Measurements from ENCODE around the gene RET. TPM values are rescaled to one million over a fixed set of nuclear protein-coding genes. Genes with fewer than 3 reads are reported as not detected.
A peak's percentile ranks its signal among the peaks of the same experiment; 100 is the strongest.

RET gene
- total RNA-seq, 2 donors from 2014 or later, result not detected

GRCh38 chr10:43049081-43049551 lies 27.8 kb upstream of the RET start:
- no peak overlapping the region for H3K27ac Mint-ChIP-seq
- DNase-seq (ENCODE audit: low spot score) (no peak), ATAC-seq (no peak)
- no peaks in the 10 kb centered on the region for H3K4me1 Mint-ChIP-seq (ENCODE audit: low read depth in 2 of 2)
- H3K36me3 Mint-ChIP-seq, result no peaks in the 10 kb centered on the region
- no peak overlapping the region for H3K4me3 Mint-ChIP-seq
- H3K27me3 Mint-ChIP-seq, result peaks cover 20% of the 10 kb centered on the region in 2 donors
- H3K9me3 Mint-ChIP-seq, result no peaks in the 10 kb centered on the region

GRCh38 chr10:43050011-43050410 lies 26.9 kb upstream of the RET start:
- no peak overlapping the region for H3K4me3 Mint-ChIP-seq
- peaks cover 20% of the 10 kb centered on the region in 2 donors for H3K27me3 Mint-ChIP-seq
- no peaks in the 10 kb centered on the region for H3K9me3 Mint-ChIP-seq
- no peak overlapping the region for H3K27ac Mint-ChIP-seq
- DNase-seq (ENCODE audit: low spot score), result no peak
- no peak for ATAC-seq
- no peaks in the 10 kb centered on the region for H3K36me3 Mint-ChIP-seq
- no peaks in the 10 kb centered on the region for H3K4me1 Mint-ChIP-seq (ENCODE audit: low read depth in 2 of 2)

GRCh38 chr10:43053825-43054224 lies 23.0 kb upstream of the RET start:
- Mint-ChIP-seq H3K4me3 (no peak overlapping the region), H3K36me3 (no peaks in the 10 kb centered on the region), H3K9me3 (no peaks in the 10 kb centered on the region), H3K27me3 (peaks cover 29 to 33% of the 10 kb centered on the region in 2 donors), H3K4me1 (ENCODE audit: low read depth in 2 of 2) (no peaks in the 10 kb centered on the region), H3K27ac (no peak overlapping the region)
- DNase-seq (ENCODE audit: low spot score), result peak; percentile 13
- no peak for ATAC-seq

GRCh38 chr10:43054593-43054992 lies 22.3 kb upstream of the RET start:
- peaks cover 29 to 33% of the 10 kb centered on the region in 2 donors for H3K27me3 Mint-ChIP-seq
- no peak for ATAC-seq
- no peaks in the 10 kb centered on the region for H3K9me3 Mint-ChIP-seq
- no peaks in the 10 kb centered on the region for H3K36me3 Mint-ChIP-seq
- H3K4me3 Mint-ChIP-seq, result no peak overlapping the region
- no peak overlapping the region for H3K27ac Mint-ChIP-seq
- H3K4me1 Mint-ChIP-seq (ENCODE audit: low read depth in 2 of 2), result no peaks in the 10 kb centered on the region
- DNase-seq (ENCODE audit: low spot score), result peak; percentile 34

- no peaks in the 10 kb centered on the region for H3K9me3 Mint-ChIP-seq
- H3K27ac Mint-ChIP-seq, result no peak overlapping the region
- H3K4me3 Mint-ChIP-seq, result no peak overlapping the region
- no peaks in the 10 kb centered on the region for H3K36me3 Mint-ChIP-seq
- no peaks in the 10 kb centered on the region for H3K4me1 Mint-ChIP-seq (ENCODE audit: low read depth in 2 of 2)
- DNase-seq (ENCODE audit: low spot score) (peak; percentile 8), ATAC-seq (no peak)
- peaks cover 26 to 28% of the 10 kb centered on the region in 2 donors for H3K27me3 Mint-ChIP-seq
These were observed 21.7 kb upstream of the RET start for GRCh38 chr10:43055217-43055616.

DNA sequence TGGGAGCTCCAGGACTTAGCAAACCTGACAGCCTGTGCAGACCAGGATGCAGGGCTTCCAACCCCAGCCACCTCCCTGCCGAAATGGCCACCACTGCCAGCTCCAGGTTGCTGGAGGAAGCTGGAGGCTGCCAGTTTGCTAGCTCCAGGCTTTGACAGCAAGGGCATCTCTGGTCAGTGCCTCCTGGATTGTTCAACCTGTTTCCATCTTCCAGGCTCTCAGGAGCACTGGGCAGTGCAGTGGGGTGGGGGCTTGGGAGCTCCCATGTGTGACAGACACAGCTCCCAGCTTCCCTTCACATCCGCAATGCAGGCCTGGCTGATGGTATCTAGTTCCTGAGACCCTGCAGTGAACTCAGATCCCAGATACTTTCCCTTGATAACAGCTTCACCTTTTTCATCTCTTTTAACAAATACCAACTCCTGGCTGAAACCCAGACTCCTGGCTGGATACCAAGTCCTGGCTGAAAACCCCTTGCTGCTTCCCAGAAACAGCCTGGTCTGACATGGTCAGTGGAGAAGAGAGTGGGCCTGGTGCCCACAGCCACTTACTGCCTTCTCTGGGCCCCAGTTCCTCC lies 20.8 kb upstream of the RET start:
- H3K36me3 Mint-ChIP-seq, result no peaks in the 10 kb centered on the region
- H3K4me1 Mint-ChIP-seq (ENCODE audit: low read depth in 2 of 2), result no peaks in the 10 kb centered on the region
- DNase-seq (ENCODE audit: low spot score) (peak; percentile 10), ATAC-seq (no peak)
- peaks cover 22 to 23% of the 10 kb centered on the region in 2 donors for H3K27me3 Mint-ChIP-seq
- H3K4me3 Mint-ChIP-seq, result no peak overlapping the region
- H3K27ac Mint-ChIP-seq, result no peak overlapping the region
- no peaks in the 10 kb centered on the region for H3K9me3 Mint-ChIP-seq

DNA sequence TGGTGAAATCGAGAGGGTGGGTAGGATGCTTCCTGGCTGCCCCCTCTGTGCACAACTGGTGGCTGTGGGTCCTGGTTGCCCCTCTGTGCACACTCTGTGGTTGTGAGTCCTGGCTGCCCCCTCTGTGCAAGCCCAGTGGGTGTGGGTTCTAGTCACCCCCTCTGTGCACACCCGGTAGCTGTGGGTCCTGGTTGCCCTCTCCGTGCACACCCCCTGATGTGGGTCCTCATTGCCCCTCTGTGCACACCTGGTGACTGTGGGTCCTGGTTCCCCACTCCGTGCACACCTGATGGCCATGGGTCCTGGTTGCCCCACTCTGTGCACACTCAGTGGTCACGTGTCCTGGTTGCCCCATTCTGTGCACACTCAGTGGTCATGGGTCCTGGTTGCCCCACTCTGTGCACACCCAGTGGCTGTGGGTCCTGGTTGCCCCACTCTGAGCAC lies 20.3 kb upstream of the RET start:
- DNase-seq (ENCODE audit: low spot score), result peak; percentile 26
- no peaks in the 10 kb centered on the region for H3K4me1 Mint-ChIP-seq (ENCODE audit: low read depth in 2 of 2)

DNA sequence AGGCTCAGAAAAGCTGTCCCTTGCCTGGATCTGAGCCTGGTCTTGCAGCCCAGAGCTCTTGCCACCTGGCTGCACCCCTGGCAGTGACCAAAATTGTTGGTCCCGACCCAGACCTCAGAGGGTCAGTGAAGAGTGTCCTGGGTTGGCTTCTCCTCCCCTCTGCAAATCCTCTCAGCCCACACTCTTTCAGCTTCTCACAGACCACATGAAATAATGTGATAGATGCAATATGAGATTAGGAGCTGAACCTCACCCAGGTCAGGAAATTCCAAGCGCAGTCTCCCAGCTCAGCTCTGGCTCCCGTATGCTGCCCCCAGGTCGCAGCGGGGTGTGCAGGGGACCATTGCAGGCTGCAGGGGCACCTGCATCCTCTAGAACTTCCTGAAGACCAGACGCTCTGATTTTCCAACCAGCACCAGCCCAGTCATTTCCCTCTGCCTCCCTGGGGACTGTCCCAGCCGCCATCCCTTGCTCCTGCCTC lies 19.6 kb upstream of the RET start:
- Mint-ChIP-seq H3K36me3 (no peaks in the 10 kb centered on the region), H3K27me3 (peaks cover 22 to 23% of the 10 kb centered on the region in 2 donors), H3K4me3 (no peak overlapping the region), H3K27ac (no peak overlapping the region), H3K4me1 (ENCODE audit: low read depth in 2 of 2) (no peaks in the 10 kb centered on the region), H3K9me3 (no peaks in the 10 kb centered on the region)
- no peak for ATAC-seq
- peak; percentile 45 for DNase-seq (ENCODE audit: low spot score)

More for the DNA sequence above, 20.3 kb upstream of the RET start:
- H3K4me3 Mint-ChIP-seq, result no peak overlapping the region
- no peaks in the 10 kb centered on the region for H3K36me3 Mint-ChIP-seq
- peaks cover 22 to 23% of the 10 kb centered on the region in 2 donors for H3K27me3 Mint-ChIP-seq
- H3K9me3 Mint-ChIP-seq, result no peaks in the 10 kb centered on the region
- no peak overlapping the region for H3K27ac Mint-ChIP-seq
- peak; percentile 49 to 50 for ATAC-seq

DNA sequence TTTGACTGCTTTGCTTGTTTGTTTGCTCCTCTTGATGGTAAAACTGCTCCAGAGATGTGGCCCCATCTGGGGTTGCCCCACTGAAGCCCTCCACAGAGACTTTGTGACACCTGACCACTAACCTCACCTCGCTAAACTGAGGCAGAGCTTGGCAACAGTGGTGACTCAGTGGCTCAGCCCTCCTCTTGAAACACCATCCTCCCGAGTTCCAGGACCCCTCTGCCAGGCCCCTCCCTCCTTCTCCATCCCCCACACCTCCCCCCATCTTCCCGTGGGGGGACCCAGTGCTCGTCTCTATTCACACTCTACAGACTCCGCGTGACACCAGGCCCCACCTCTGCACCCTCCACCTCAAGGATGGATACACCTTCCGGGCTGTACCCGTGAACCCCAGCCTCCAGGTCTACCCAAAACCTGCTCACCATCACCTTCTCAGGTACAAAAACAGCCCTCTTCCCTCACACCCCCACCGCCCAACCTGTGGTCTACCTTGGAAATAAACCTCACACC lies 19.0 kb upstream of the RET start:
- Mint-ChIP-seq H3K36me3 (no peaks in the 10 kb centered on the region), H3K27me3 (peaks cover 17 to 18% of the 10 kb centered on the region in 2 donors), H3K9me3 (no peaks in the 10 kb centered on the region), H3K4me1 (ENCODE audit: low read depth in 2 of 2) (no peaks in the 10 kb centered on the region), H3K27ac (no peak overlapping the region), H3K4me3 (no peak overlapping the region)
- DNase-seq (ENCODE audit: low spot score), result peak; percentile 42
- no peak for ATAC-seq

DNA sequence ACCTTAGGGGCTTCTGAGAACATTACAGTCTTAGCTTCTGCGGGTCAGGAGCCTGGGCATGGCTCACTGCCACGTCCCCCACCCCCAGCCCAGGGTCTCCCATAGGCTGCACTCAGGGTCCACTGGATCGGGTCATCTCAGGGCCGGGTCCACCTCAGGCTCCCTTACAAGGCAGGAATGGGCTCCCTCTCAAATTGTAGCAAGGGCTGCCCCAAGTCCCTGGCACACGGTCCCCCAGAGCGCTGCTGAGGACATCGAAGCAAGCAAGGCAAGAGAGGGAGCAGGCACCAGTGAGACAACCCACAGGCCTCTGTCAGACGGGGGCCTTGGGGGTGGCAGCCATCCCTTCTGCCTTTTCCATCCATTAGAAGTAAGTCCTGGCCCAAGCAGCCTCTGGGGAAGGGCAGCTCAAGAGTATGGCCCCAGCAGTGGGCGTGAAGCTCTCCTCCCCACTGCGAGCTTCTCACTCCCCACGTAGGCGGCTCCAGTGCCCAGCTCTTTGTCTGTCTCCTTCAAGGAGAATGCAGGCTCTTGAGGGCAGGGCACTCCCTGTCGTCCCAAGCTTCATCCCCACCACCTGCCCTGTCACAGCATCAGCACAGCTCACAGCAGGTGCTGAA lies 18.0 kb upstream of the RET start:
- Mint-ChIP-seq H3K27ac (no peak overlapping the region), H3K9me3 (no peaks in the 10 kb centered on the region), H3K4me1 (ENCODE audit: low read depth in 2 of 2) (no peaks in the 10 kb centered on the region), H3K27me3 (peaks cover 13% of the 10 kb centered on the region in 2 donors), H3K36me3 (no peaks in the 10 kb centered on the region), H3K4me3 (no peak overlapping the region)
- DNase-seq (ENCODE audit: low spot score) (peak; percentile 35), ATAC-seq (peak in 1 of 2 donors; percentile 7)

- Mint-ChIP-seq H3K9me3 (no peaks in the 10 kb centered on the region), H3K36me3 (no peaks in the 10 kb centered on the region), H3K4me1 (ENCODE audit: low read depth in 2 of 2) (no peaks in the 10 kb centered on the region), H3K27ac (no peak overlapping the region), H3K27me3 (peaks cover 9 to 13% of the 10 kb centered on the region in 2 donors), H3K4me3 (no peak overlapping the region)
- ATAC-seq (no peak), DNase-seq (ENCODE audit: low spot score) (no peak)
These were observed 17.5 kb upstream of the RET start for GRCh38 chr10:43059336-43059720.

DNA sequence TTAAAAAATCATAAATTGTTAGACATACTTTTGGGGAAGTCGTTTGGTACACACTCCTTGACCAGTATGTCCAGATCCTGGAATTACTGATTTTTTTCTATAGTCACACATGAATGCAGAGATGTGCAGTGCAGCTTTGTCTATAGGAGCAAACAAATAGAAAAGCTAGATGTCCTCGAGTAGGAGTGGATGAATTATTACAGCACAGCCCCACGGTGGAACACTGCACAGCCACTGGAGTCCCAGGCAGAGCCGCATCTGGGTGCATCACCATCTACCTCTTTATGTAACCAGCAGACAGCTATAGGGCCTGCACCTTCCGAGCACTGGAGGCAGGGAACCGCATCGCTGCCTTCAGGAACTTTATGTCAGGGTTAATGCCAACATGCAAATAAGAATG lies 17.0 kb upstream of the RET start:
- H3K4me1 Mint-ChIP-seq (ENCODE audit: low read depth in 2 of 2), result no peaks in the 10 kb centered on the region
- no peak overlapping the region for H3K27ac Mint-ChIP-seq
- no peak overlapping the region for H3K4me3 Mint-ChIP-seq

DNA sequence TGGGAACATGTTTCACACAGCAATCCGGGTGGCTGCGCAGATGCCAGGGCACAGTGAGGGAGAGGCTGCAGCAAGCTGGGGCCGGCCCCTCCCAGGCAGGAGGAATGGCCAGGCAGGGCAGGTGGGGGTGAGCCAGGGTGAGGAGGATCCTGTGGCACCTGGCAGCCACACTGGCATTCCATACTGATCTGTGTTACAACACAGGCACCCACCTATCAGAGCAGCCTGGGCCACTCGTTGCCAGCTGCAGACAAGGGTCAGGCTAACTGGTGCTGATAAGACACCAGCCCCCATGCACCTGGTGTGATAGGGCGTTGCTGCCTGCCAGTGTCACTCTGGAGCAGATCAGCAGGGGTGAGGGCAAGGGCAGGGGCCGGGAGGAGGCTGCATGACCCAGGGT lies 16.6 kb upstream of the RET start:
- no peak overlapping the region for H3K27ac Mint-ChIP-seq
- no peaks in the 10 kb centered on the region for H3K4me1 Mint-ChIP-seq (ENCODE audit: low read depth in 2 of 2)
- no peaks in the 10 kb centered on the region for H3K9me3 Mint-ChIP-seq
- ATAC-seq, result no peak
- no peaks in the 10 kb centered on the region for H3K36me3 Mint-ChIP-seq
- DNase-seq (ENCODE audit: low spot score), result no peak
- H3K27me3 Mint-ChIP-seq, result peaks cover 9 to 13% of the 10 kb centered on the region in 2 donors
- no peak overlapping the region for H3K4me3 Mint-ChIP-seq

More for the DNA sequence above, 17.0 kb upstream of the RET start:
- Mint-ChIP-seq H3K36me3 (no peaks in the 10 kb centered on the region), H3K27me3 (peaks cover 9 to 13% of the 10 kb centered on the region in 2 donors), H3K9me3 (no peaks in the 10 kb centered on the region)
- ATAC-seq (no peak), DNase-seq (ENCODE audit: low spot score) (no peak)

DNA sequence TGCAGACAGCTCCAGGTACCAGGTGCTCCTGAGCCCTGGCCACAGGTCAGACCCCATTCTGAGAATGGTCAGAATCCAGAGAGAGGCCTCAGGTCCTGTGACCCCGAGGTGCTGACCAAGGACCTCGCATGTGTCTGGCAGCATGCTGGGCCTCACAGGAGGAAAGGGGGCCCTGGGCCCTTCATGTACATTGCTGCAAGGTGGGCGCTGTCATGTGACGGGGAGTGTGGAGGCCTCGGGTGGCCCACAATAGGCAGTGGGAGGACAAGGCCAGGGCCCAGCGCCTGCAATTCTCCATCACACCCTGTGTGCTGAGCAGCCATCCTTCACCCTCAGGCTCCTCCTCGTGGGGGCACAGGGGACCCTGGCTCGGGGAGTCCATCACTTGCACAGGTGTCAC lies 15.5 kb upstream of the RET start:
- no peak overlapping the region for H3K4me3 Mint-ChIP-seq
- DNase-seq (ENCODE audit: low spot score), result no peak
- H3K4me1 Mint-ChIP-seq (ENCODE audit: low read depth in 2 of 2), result no peaks in the 10 kb centered on the region
- no peak overlapping the region for H3K27ac Mint-ChIP-seq
- no peaks in the 10 kb centered on the region for H3K9me3 Mint-ChIP-seq
- ATAC-seq, result no peak
- H3K27me3 Mint-ChIP-seq, result peaks cover 9 to 13% of the 10 kb centered on the region in 2 donors
- no peaks in the 10 kb centered on the region for H3K36me3 Mint-ChIP-seq

All from natural killer cell treated with Interleukin-12 subunit alpha and Interleukin-12 subunit beta and Interleukin-15 and Interleukin-18, amount 100 ng/mL, for 72 hours (primary cell).